Ovary (tissue), 9 donors: ENCODE results near the gene RSAD2. TPM values are rescaled to one million over a fixed set of nuclear protein-coding genes. Genes with fewer than 3 reads are reported as not detected.
"Not testable (repeated sequence)": the region's sequence is repeated elsewhere in the genome, so short reads cannot be mapped to it uniquely, and the experiment has no call there.

Experiments used
- DNase-seq, 5 donors: peaks; one replicate each; pipeline ENCODE4 v3.0.0-alpha.2; 2019 to 2020
- H3K27ac ChIP-seq, 2 donors: fragments of 200-600 bp; one replicate each; pipeline versions ENCODE4 v1.5.1 to v1.8.0; 2019 to 2022
- H3K27me3 ChIP-seq: fragments of 200-600 bp; one replicate; pipeline ENCODE4 v1.8.0; 2022
- H3K36me3 ChIP-seq: fragments of 200-600 bp; sonication (generic); one replicate; pipeline ENCODE4 v1.5.1; 2019
- H3K4me1 ChIP-seq: one replicate; pipeline ENCODE4 v1.8.1; 2013; ENCODE audit warnings: mild to moderate bottlenecking, moderate library complexity; ENCODE audit not compliant: insufficient read depth
- H3K4me3 ChIP-seq: fragments of 200-600 bp; sonication (generic); one replicate; pipeline ENCODE4 v1.5.1; 2017
- H3K9me3 ChIP-seq, 2 donors: fragments of 200-600 bp in 1 of 2; sonication (generic) in 1 of 2; one replicate each; pipeline versions ENCODE4 v1.5.1 to v1.8.1; 2013 to 2019; ENCODE audit warnings: mild to moderate bottlenecking in 1 of 2, moderate library complexity in 1 of 2
- CTCF ChIP-seq, 3 donors: fragments of 450-650 bp in 2 of 3; fragments of 200-600 bp in 1 of 3; IDR thresholded peaks; one replicate each; pipeline versions ENCODE4 v1.5.1 to v1.8.0; 2016 to 2022; ENCODE audit warnings: antibody characterized with exemption in 3 of 3, mild to moderate bottlenecking in 1 of 3
- EP300 ChIP-seq: sonication (generic); formaldehyde crosslinking; IDR thresholded peaks from one replicate; pipeline ENCODE4 v1.6.1; 2017; ENCODE audit warnings: antibody characterized with exemption
- POLR2A ChIP-seq: fragments of 450-650 bp; IDR thresholded peaks from one replicate; pipeline ENCODE4 v1.6.1; 2017; ENCODE audit warnings: antibody characterized with exemption, mild to moderate bottlenecking, moderate library complexity
- WGBS, 3 donors: extraction: QIAGEN DNeasy Blood & Tissue Kit in 1 of 3; methylation state at CpG; one replicate each; pipeline versions ENCODE4 v1.1.5 to v1.1.7; 2013 to 2017; 5-methylcytosine and 5-hydroxymethylcytosine counted together
- intact Hi-C, 4 donors: fragments of 100-400 bp; cut with DNase I; formaldehyde crosslinking; loops; one replicate each; pipeline versions ENCODE4 v1.11.0 to v1.15.1; 2022 to 2023
- polyA plus RNA-seq, 2 donors: library from polyadenylated mRNA; stranded (reverse); fragments of 200-250 nt in 1 of 2; fragments of 350-450 nt in 1 of 2; fragmentation: Illumina TruSeq in 1 of 2; extraction: RNeasy Lipid Tissue Mini Kit (QIAGEN cat#74804) in 1 of 2; gene quantifications; one replicate each; pipeline ENCODE4 v1.2.3, GENCODE V29; 2013 to 2014
- total RNA-seq, 7 donors: library from RNA; depleted of rRNA in 2 of 7; stranded (reverse); fragments of >200 nt in 2 of 7; fragmentation: NEBNext Ultra II Directional in 3 of 7; extraction: Animal tissue kit (Norgen Biotek cat#: 25700) in 3 of 7; gene quantifications; one replicate each; pipeline versions ENCODE4 v1.1.0 to v1.2.4, GENCODE V29; 2016 to 2023
- donor health status: DM: no; HTN: no; CAD: no; lungs with moderate emphysema.
- donor health status: DM: no; HTN: no; CAD: no.
- donor health status: Bipolar disorder and iron deficiency.
- donor health status: DM: yes; HTN: yes; CAD: no.
- donor health status: DM: no; HTN: no; CAD: no.
- donor health status: DM: yes; HTN: yes; CAD: no.

The RSAD2 gene
- total and polyA plus RNA-seq, 9 donors, result 1.9 to 11.1 (median 4.7) TPM

GRCh38 chr2:6934758-6935651 lies 57.4 kb downstream of the RSAD2 start:
- Histone ChIP-seq H3K9me3 (no peaks in the 10 kb centered on the region), H3K27ac (no peak overlapping the region), H3K4me3 (no peak overlapping the region), H3K27me3 (no peaks in the 10 kb centered on the region), H3K4me1 (no peaks in the 10 kb centered on the region), H3K36me3 (no peaks in the 10 kb centered on the region)
- TF ChIP-seq EP300 (no peak), POLR2A (no peak), CTCF (IDR thresholded peaks at IDR 0.05) (no peak)
- peak in 1 of 5 donors; percentile 10 for DNase-seq
- intact Hi-C loops, result no loop called here
- 87 to 89% (median 88%) methylated on average over 11 of the region's 11 CpGs for WGBS, 3 donors

DNA sequence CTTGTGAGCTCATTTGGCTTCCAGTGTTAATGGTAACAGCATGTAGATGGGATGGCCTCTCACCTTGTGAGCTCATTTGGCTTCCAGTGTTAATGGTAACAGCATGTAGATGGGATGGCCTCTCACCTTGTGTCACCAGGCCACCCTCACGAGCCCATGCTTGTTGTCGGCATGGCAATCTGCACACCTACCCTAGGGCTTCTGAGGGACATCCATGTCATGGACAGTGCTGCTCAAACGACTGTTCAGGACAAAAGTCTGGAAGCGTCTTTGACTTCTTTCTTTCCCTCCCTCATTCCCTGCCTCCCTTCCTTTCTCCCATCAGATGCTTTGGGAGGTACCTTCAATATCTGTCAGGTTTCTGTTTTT lies 58.1 kb downstream of the RSAD2 start:
- H3K27ac ChIP-seq, DNase-seq, H3K9me3 ChIP-seq, H3K4me1 ChIP-seq, H3K36me3 ChIP-seq, H3K4me3 ChIP-seq, intact Hi-C loops, H3K27me3 ChIP-seq: not testable (repeated sequence)
- WGBS, 3 donors, result 87 to 89% (median 89%) methylated on average over 4 of the region's 4 CpGs

DNA sequence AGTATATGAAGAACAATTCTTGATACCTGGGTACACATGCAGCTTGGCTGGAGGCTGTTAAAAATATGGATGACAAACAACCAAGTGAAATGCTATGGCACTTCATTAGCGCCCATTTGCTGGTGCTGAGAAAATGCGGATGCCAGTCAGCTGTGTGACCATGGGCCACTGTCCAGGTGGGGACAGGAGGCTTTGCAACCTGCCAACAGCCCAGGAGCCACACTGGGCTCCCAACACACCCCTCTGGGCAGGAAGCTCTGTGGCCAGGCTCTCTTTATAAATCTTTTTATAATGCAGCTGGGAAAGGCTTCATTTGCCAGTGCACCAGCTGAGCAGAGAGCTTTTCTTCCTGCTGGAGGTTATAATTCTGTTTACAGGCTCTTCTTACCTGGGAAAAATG lies 59.6 kb downstream of the RSAD2 start:
- H3K4me1 ChIP-seq, result no peaks in the 10 kb centered on the region
- intact Hi-C loops, result no loop called here
- no peak for TF ChIP-seq POLR2A
- no peak for TF ChIP-seq EP300
- TF ChIP-seq CTCF (IDR thresholded peaks at IDR 0.05), result no peak
- H3K4me3 ChIP-seq, result no peak overlapping the region
- H3K9me3 ChIP-seq, result no peaks in the 10 kb centered on the region
- no peak for DNase-seq
- 95 to 97% (median 95%) methylated on average over 2 of the region's 2 CpGs for WGBS, 3 donors
- no peaks in the 10 kb centered on the region for H3K36me3 ChIP-seq
- H3K27ac ChIP-seq, result no peak overlapping the region
- no peaks in the 10 kb centered on the region for H3K27me3 ChIP-seq

DNA sequence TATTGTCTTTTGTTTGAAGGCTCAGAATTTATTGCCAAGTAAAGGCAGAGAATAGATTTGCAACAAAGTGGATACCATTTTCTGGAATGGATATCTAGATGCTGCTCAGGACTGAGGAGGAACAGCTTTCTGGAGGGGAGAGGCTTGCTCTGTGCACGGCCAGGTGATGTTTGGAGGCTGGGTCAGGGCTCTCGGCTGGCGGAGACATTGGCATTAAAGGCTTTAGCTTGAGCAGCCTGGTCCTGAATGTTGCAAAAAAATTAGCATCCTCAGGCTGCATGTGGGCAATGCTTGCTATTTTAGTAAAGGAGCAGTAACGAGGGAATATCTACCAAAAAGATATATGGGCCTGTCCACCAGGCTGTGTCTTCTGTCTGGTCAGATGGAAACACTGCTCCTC lies 60.0 kb downstream of the RSAD2 start:
- Histone ChIP-seq H3K4me3 (no peak overlapping the region), H3K27me3 (no peaks in the 10 kb centered on the region), H3K27ac (no peak overlapping the region), H3K9me3 (no peaks in the 10 kb centered on the region), H3K4me1 (no peaks in the 10 kb centered on the region), H3K36me3 (no peaks in the 10 kb centered on the region)
- WGBS, 3 donors, result 79 to 92% (median 87%) methylated on average over 4 of the region's 4 CpGs
- DNase-seq, result no peak
- TF ChIP-seq EP300, result no peak
- no peak for TF ChIP-seq CTCF (IDR thresholded peaks at IDR 0.05)
- TF ChIP-seq POLR2A, result no peak
- intact Hi-C loops, result no loop called here

DNA sequence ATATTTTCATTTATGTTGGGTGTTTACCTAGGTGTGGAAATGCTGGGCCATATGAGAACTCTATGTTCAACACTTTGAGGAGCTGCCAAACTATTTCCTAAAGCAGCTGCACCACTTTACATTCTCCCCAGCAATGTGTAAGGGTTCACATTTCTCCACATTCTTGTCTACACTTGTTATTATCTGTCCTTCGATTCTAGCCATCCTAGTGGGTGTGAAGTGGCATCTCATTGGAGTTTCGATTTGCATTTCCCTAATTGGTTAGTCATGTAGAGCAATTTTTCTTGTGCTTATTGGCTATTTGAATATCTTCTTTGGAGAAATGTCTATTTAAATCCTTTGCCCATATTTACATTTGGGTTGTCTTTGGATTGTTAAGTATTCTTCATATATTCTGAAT lies 61.5 kb downstream of the RSAD2 start:
- Histone ChIP-seq H3K4me1 (no peaks in the 10 kb centered on the region), H3K27me3 (no peaks in the 10 kb centered on the region), H3K36me3 (no peaks in the 10 kb centered on the region), H3K4me3 (no peak overlapping the region), H3K27ac (no peak overlapping the region), H3K9me3 (no peaks in the 10 kb centered on the region)
- TF ChIP-seq CTCF (IDR thresholded peaks at IDR 0.05) (no peak), EP300 (no peak), POLR2A (no peak)
- no peak for DNase-seq
- WGBS, 3 donors, result 83 to 88% (median 84%) methylated on average over 2 of the region's 2 CpGs
- intact Hi-C loops, result no loop called here
